ENCODE measurements around the gene CSMD2.

Gene CSMD2

DNA sequence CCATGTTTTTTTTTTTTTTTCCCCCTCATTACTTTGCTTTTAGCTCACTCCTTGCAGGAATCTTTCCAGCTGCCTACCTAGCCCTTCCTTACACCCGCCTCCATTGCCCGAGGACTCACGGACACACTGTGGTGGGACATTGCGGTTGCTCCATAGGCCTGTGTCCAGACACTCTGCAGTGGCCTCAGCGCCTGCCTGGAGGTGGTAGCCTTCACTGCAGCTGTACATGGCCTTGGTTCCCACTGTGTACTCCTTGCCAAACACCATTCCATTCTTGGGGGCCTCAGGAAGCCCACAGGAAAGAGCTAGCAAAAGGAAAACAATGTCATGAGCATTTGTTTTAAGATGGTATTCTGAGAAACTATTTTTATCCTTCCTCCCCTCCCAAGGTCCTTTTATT lies 592.6 kb downstream of the CSMD2 start:
- DNase-seq, result no peak

DNA sequence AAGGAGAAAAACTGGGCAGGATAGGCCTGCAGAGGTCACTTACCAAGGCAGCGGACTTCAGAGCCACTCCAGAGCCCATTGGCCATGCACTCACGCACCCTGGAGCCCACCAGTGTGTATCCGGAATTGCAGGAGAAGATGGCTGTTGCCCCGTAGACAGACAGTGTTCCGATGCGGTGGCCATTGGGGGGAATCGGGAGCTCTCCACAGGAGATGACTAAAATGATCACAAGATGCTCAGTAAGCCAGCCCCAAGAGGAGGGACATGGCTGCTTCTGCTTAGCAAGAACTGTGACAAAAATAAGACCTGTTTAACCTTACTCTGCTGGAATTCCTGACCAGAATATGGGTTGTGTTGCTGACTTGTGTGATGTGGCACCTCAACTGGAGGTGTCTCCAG lies 595.7 kb downstream of the CSMD2 start:
- DNase-seq, result no peak

DNA sequence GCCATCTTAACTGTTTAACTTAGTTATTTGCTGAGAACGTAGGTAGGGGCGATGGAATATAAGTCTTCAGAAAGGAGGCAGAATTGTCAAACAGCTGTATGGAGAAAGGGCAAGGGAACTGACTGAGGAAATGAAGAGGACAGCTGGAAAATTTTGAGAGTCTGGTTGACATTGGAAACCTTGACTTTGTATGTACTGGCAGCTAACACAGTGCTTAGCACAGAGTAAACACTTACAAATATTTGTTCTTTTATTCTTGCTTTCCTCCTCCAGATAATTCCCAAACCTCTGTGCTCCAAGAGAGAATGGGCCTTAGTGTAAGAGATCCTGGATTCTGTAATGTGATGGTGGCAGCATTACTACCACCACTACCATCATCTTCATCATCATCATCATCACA lies 601.3 kb downstream of the CSMD2 start:
- no peak for DNase-seq

- no peak for DNase-seq
Observed at GRCh38 chr1:33562563-33562962, 602.5 kb downstream of the CSMD2 start.

DNA sequence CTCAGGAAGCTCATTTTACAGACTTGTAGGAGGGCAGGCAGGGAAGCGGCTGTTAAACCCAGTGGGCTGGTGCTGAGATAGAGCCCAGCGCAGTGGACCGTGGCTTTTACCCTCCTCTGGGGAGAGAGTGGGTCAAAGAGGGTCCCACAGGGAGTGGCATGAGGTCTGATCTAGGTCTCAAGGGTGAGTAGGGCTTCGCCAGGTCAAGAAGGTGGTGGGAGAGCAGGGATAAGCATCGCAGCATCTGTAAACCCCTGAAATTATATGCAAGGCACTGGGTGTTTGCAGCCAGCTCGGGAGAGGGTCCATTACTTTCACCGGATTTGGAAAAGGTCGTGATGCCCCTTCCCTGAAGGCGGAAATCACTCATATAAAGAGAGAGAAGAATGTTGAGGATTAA lies 603.5 kb downstream of the CSMD2 start:
- no peak for DNase-seq

- DNase-seq, result no peak
Observed at GRCh38 chr1:33560680-33561079, 604.4 kb downstream of the CSMD2 start.

- no peak for DNase-seq
Observed at GRCh38 chr1:33548721-33549120, 616.3 kb downstream of the CSMD2 start.

DNA sequence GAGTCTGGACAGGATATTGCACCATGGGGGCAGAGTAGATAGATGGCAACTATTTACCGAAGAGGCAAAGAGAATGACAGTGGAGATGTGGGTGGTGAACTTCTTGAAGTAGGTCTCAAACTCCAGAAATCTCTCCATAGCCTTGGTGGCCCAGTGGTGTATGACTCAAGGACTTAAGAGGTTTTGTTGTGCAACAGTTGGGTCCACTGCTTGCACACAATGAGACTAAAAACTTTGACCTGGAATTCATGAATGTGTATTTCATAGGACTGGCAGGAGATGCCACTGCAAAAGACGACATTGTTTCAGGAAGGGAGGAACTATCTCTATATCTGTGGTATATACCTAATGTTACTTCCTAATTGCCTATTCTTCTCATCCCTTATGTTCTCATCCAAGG lies 616.7 kb downstream of the CSMD2 start:
- no peak for DNase-seq

DNA sequence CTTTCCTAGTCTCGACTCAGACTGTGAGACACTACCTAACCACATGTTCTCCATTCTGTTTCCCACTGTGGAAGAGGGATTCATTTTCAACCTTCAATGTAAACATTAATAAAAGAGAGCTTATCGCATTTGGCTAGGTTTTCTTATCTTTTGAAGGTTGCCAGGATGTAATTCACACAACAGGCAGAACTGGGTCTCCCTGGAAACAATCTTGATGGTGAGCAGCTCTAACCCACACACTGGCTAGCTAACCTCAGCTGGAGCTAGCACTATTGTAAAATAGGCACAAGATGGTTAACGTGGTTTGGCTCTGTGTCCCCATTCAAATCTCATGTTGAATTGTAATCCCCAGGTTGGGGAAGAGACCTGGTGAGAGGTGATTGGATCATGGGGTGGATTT lies 617.5 kb downstream of the CSMD2 start:
- DNase-seq, result no peak

GRCh38 chr1:33541966-33542365 lies 623.1 kb downstream of the CSMD2 start:
- DNase-seq, result no peak

- no peak for DNase-seq
Observed at GRCh38 chr1:33537885-33538284, 627.1 kb downstream of the CSMD2 start.

- DNase-seq, result no peak
Observed at GRCh38 chr1:33535334-33535733, 629.7 kb downstream of the CSMD2 start.

GRCh38 chr1:33532936-33533335 lies 632.1 kb downstream of the CSMD2 start:
- DNase-seq, result no peak

DNA sequence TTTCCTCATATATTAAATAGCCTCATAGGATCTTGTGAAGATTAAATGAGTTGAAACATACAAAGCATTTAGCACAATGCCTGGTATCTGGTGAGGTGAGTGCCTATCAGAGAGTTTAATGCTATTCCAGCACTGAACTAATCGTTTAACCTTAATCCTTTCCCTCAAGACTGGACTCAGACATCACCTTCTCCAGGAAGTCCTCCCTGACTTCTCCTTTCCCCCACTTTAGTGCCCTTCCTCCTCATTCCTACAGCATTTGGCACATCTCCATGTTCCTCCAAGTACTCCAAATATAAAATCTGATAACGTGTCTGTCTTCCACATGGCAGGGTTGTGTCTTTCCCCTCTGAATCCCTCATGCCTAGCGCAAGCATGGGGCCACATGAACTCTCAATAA lies 632.8 kb downstream of the CSMD2 start:
- no peak for DNase-seq

DNA sequence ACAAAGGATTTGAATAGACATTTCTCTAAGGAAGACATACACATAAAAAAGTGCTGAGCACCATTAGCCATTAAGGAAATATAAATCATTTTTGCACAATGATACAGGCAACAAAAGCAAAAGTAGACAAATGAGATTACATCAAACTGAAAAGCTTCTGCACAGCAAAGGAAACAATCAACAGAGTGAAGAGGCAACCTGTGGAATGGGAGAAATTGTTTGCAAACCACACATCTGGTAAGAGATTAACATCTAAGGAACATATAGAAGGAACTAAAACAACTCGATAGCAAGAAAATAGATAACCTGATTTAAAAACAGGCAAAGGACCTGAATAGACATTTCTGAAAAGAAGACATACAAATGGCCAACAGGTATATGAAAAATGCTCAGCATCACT lies 635.1 kb downstream of the CSMD2 start:
- no peak for DNase-seq

GRCh38 chr1:33527934-33528333 lies 637.1 kb downstream of the CSMD2 start:
- no peak for DNase-seq

DNA sequence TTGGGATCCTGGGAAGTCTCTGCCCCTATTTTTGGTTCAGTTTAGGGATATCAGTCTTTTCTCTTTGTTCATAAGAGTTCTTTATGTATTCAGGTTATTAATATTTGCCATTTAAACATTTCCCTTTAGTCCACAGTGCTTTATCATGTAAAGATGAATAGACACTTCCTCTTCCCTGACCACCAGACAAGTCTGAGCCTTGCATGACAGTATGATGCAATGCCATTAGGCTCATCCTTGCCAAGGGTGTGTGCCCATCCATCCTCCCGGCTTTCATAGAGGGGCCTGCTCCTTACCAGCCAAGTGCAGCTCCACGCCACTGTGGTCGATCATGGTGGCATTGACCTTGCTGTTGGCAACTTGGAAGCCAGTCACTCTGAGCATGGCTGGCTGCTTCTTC lies 640.4 kb downstream of the CSMD2 start:
- DNase-seq, result no peak

DNA sequence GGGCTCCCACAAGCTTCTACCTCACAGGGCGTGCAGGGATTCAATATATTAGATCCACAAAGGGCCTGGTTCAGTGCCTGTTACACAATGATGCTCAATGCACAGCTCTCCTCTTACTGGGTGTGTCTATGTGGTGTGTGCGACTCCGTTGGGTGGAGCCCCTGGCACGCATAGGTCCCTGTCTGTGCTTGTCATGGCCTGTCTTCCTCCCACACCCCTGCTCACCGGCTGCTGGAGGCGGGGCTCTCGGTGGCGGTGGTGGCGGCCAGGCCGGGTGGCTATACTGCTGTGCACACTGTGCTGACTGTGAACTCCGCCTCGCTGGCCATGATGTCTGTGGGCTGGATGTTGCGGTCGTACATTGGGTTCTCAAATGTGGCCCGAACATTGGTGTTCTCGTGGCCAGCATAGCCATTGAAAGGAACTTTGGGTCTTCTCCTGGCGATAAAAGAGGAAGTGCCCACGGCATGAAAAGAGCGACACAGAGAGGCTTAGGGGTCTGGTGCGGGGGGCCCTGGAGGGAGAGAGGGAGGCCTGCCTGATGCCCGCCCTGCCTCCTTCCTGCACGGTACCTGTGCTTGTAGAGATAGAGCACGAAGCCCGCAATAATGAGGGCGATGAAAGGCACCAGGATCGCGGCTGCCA lies 645.7 kb downstream of the CSMD2 start:
- no peak for DNase-seq

- DNase-seq, result no peak
Observed at GRCh38 chr1:33517596-33518250, 647.3 kb downstream of the CSMD2 start.

- no peak for DNase-seq
Observed at GRCh38 chr1:33516891-33517567, 648.0 kb downstream of the CSMD2 start.

GRCh38 chr1:33516428-33516827 lies 648.6 kb downstream of the CSMD2 start:
- no peak for DNase-seq

DNA sequence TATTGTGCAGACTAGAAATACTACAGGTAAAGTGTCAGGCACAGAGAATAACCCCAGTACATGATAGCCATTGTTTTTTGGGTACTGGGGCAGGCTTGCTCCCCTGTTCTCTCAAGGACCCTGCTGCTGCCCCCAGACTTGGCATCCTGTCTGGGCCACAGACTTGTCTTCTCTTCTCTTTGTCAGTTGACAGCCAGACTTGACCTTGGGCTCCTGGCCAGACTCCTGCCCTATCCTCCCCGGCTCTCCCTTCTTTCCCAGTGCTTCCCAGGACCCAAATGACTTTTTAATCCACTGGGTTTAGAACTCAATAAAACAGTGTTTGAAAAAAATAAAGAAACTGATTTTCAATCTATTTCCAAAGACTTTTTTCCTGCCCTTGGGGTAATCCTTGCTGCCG lies 649.4 kb downstream of the CSMD2 start:
- no peak for DNase-seq

DNA sequence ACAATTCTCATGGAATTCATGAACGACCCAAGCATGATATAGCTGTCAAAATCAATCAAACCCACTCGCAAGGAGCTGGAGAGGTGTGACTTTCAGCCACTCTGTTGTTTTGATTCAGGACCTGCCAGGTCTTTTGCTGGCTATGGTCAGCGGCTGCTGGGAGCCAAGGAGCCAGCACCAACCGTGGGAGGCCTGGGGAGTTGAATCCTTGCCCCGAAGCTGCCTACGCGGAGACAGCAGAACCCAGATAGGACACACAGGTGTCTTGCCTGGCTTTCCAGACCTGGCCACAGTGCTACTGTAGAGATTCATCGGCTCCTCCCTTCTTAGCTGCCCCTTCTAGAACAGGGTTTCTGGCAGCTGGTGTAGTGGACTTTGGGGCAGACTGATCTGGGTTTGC lies 649.9 kb downstream of the CSMD2 start:
- DNase-seq, result no peak

DNA sequence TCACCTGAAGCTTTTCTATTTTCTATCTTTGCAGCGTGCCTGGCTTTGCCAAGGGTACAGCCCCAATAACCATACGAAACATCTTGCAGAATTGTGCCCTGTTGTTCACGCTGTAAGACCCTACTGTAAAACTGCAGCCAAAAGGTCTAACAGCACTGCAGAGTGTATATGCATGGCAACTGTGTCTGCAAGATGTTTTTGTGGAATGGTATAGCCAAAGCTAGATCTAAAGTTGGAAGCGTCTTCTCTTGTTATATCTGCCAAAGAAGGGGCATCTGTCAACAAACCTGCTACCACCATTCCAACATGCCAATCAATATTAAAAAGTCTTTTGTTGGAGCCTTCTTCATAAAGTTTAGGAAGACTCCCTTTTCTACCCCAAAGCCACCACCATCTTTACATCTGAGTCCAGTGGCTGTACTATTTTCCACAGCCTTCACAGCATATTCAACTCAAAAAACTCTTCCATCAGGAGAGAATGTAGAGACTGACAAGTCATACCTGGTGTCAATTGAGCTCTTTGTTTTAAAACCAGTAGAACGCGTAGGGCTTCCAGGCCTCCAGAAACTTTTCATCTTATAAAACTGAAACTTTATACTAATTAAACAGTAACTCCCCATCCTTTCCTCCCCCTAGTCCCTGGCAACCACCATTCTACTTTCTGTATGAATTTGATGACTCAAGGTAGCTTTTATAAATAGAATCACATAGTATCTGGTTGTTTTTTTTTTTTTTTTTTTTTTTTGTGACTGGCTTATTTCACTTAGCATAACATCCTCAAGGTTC lies 652.6 kb downstream of the CSMD2 start:
- no peak for DNase-seq

Data from CD4-positive, alpha-beta T cell treated with Interferon alpha-2 for 1 hour (primary cell).